T-helper 17 cell (primary cell): Measurements from ENCODE around the gene MEI1. TPM values are rescaled to one million over a fixed set of nuclear protein-coding genes. Genes with fewer than 3 reads are reported as not detected.

Experiments
- total RNA-seq, 4 donors: library from RNA in 2 of 4; stranded (reverse) in 2 of 4; gene quantifications; one replicate each; pipeline ENCODE4 v1.2.3 and lab custom pipeline; 2022 to 2026

MEI1 gene
- total RNA-seq, 2 donors from 2014 or later = 53.8 to 60.9 TPM

Other genes with a start within 250 kb of the MEI1 start
- 10 to 100 TPM; 31.7 to 39.6 TPM for gene PHF5A, start 230.8 kb upstream of the MEI1 start, total RNA-seq
- 10 to 100 TPM; 77.2 to 81.9 TPM for gene ACO2, start 230.4 kb upstream of the MEI1 start, total RNA-seq
- 10 to 100 TPM; 11.2 to 19.5 TPM for gene POLR3H, start 155.0 kb upstream of the MEI1 start, total RNA-seq
- gene CSDC2, start 138.5 kb upstream of the MEI1 start, total RNA-seq = not detected
- 10 to 100 TPM; 23.1 to 25.3 TPM for gene PMM1, start 109.7 kb upstream of the MEI1 start, total RNA-seq
- 10 to 100 TPM; 16.3 to 19.1 TPM for gene DESI1, start 78.5 kb upstream of the MEI1 start, total RNA-seq
- gene XRCC6, start 78.2 kb upstream of the MEI1 start, total RNA-seq = 100 to 1,000 TPM; 147 to 165 TPM
- gene SNU13, start 10.6 kb upstream of the MEI1 start, total RNA-seq = 100 to 1,000 TPM; 120 to 148 TPM
- 10 to 100 TPM; 13.7 to 14.2 TPM for gene CCDC134, start 101.2 kb downstream of the MEI1 start, total RNA-seq
- gene SREBF2, start 133.6 kb downstream of the MEI1 start, total RNA-seq = 100 to 1,000 TPM; 102 to 106 TPM
- 1 to 10 TPM in 1 of 2 donors, not detected in 1; 1.6 TPM for gene SHISA8, start 215.6 kb downstream of the MEI1 start, total RNA-seq
- 10 to 100 TPM; 10.2 to 23.9 TPM for gene TNFRSF13C, start 227.3 kb downstream of the MEI1 start, total RNA-seq
- gene CENPM, start 247.6 kb downstream of the MEI1 start, total RNA-seq = 10 to 100 TPM; 26.9 to 28.3 TPM